Neutrophil (primary cell): ENCODE results near the gene OSGIN1.

Experiments
- H3K27ac ChIP-seq: fragments of 200-600 bp; sonication (generic); 2 replicates; pipeline ENCODE4 v1.5.1; 2016; ENCODE audit warnings: mild to moderate bottlenecking, moderate library complexity
- H3K27me3 ChIP-seq: fragments of 200-600 bp; sonication (generic); 2 replicates; pipeline ENCODE4 v1.6.0; 2016; ENCODE audit warnings: mild to moderate bottlenecking
- H3K36me3 ChIP-seq: fragments of 200-600 bp; sonication (generic); 2 replicates; pipeline ENCODE4 v1.5.1; 2017
- H3K4me1 ChIP-seq, 2 experiments: fragments of 200-600 bp in 1 of 2; sonication (generic) in 1 of 2; 1 replicate in 1 of 2; 2 replicates in 1 of 2; pipeline versions ENCODE4 v1.5.1 to v1.6.1; 2013 to 2016; ENCODE audit warnings: low read depth in 1 of 2, low read length in 1 of 2, mild to moderate bottlenecking in 1 of 2, moderate library complexity in 1 of 2; ENCODE audit not compliant: control insufficient read depth in 1 of 2, insufficient read depth in 1 of 2
- H3K4me3 ChIP-seq, 2 experiments: fragments of 200-600 bp in 1 of 2; sonication (generic) in 1 of 2; 1 replicate in 1 of 2; 2 replicates in 1 of 2; pipeline ENCODE4 v1.5.1; 2013 to 2016; ENCODE audit warnings: low read depth in 1 of 2, low read length in 1 of 2, mild to moderate bottlenecking in 1 of 2, moderate library complexity in 1 of 2
- H3K9me3 ChIP-seq: fragments of 200-600 bp; sonication (generic); 2 replicates; pipeline ENCODE4 v1.5.1; 2016
- CTCF ChIP-seq: fragments of 200-600 bp; sonication (generic); IDR thresholded peaks from 2 replicates; pipeline ENCODE4 v1.5.1; 2016; ENCODE audit warnings: antibody characterized with exemption

The OSGIN1 gene

GRCh38 chr16:83995754-83996153 lies 42.7 kb downstream of the OSGIN1 start:
- Histone ChIP-seq H3K4me1 (peaks cover 38 to 41% of the 10 kb centered on the region in 2 experiments), H3K9me3 (no peaks in the 10 kb centered on the region), H3K36me3 (no peaks in the 10 kb centered on the region), H3K27ac (peak overlapping the region; percentile 98), H3K27me3 (peaks cover 35% of the 10 kb centered on the region), H3K4me3 (peak overlapping the region; percentile 41 to 45)
- TF ChIP-seq CTCF = no peak

DNA sequence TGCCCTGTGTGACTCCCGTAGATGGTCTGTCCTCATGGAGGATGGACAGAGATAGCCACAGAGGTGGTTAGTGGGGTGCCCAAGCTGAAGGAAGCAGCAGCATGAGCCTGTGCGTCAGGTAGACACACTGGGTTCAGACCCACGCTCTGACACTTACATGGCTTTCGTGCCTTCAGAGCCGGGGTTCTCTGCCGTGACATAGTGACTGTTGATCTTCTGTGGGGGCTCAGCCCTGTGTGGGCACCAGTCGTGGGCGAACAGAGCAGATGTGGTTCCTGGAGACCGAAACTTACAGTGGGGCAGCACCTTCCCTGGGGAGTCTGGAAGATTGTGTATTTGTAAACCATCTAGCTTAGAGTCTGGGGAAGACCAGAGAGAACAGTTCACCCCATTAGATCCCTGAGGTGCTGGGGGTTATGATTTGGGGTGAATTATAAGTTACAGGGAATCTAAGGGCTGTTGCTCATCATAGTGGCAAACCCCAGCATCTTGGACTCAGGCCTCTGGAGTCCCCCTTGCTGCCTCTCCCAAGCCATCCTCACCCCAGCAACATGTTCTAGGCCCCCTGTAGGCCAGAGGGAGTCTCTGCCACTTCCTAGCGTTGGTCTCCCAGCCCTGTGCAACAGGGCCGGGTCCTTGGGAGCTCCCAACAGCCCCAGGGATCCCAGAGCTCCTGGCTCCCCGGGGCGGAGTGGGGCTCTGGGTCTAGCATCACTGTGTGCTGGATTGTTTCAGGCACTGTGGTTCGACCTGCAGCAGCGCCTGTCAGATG lies 43.6 kb downstream of the OSGIN1 start:
- H3K9me3 ChIP-seq = no peaks in the 10 kb centered on the region
- H3K4me1 ChIP-seq = peaks cover 38 to 41% of the 10 kb centered on the region in 2 experiments
- H3K27me3 ChIP-seq = peaks cover 42% of the 10 kb centered on the region
- H3K27ac ChIP-seq = peak overlapping the region; percentile 98
- peak overlapping the region in 1 of 2 experiments; percentile 45 for H3K4me3 ChIP-seq
- TF ChIP-seq CTCF = no peak
- no peaks in the 10 kb centered on the region for H3K36me3 ChIP-seq

GRCh38 chr16:83998091-83998490 lies 45.1 kb downstream of the OSGIN1 start:
- no peaks in the 10 kb centered on the region for H3K36me3 ChIP-seq
- H3K27me3 ChIP-seq = peaks cover 56% of the 10 kb centered on the region
- H3K4me3 ChIP-seq = no peak overlapping the region
- no peak overlapping the region for H3K27ac ChIP-seq
- no peaks in the 10 kb centered on the region for H3K9me3 ChIP-seq
- TF ChIP-seq CTCF = no peak
- H3K4me1 ChIP-seq = peaks cover 33% of the 10 kb centered on the region in 2 experiments

DNA sequence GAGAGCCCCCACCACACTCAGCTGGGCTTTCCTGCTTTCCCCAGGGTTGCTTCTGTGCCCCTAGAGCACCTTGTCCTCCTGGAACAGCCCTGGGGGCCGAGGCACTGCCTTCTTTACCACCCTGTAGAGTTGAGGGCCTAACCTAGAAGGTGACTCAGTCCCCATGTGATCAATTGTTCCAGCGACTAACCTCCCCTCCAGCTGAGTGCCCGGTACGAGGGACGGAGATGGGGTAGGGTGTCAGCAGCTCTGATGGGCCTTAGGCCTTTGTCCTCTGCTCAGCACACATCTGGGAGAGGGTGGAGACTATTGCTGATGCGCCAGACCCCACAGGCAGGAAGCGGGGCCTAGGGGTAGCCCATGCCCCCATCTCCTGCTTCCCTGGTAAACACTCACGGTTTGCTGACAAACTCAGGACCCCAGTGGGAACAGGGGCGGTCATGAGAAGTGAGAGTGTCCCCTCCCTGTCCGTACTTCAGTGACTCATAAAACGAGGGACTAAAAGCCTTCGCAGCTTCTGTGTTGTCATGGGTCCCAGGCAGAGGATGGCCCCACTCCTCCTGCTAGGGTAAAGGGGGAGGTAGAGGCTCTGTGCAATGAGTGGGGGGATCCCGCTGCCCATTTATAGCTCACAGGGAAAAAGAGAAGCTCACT lies 48.1 kb downstream of the OSGIN1 start:
- peaks cover 83% of the 10 kb centered on the region for H3K27me3 ChIP-seq

DNA sequence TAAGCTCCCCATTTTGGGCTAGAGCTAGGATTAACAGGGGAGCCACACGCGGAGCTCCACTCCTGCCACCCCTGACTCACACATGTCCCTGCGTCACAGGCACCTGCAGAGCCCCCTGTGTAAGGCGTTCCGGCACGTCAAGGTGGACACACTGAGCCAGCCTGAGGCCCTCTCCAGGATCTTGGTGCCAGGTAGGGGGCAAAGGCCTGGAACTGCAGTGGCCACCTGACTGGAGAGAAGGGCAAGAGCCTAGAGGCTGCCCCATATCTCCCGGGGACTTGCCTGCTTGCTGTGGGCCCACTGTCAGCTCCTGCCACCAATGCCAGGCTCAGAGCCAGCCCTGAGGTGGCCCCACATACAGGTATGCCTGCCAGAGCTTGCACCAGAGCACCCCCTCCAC lies 48.7 kb downstream of the OSGIN1 start:
- H3K27me3 ChIP-seq = peaks cover 83% of the 10 kb centered on the region
- H3K27ac ChIP-seq = no peak overlapping the region
- H3K36me3 ChIP-seq = no peaks in the 10 kb centered on the region
- no peak for TF ChIP-seq CTCF
- no peaks in the 10 kb centered on the region for H3K9me3 ChIP-seq
- no peaks in the 10 kb centered on the region for H3K4me1 ChIP-seq
- H3K4me3 ChIP-seq = no peak overlapping the region

More for the DNA sequence above, 48.1 kb downstream of the OSGIN1 start:
- Histone ChIP-seq H3K36me3 (no peaks in the 10 kb centered on the region), H3K4me1 (peaks cover 3% of the 10 kb centered on the region in 2 experiments), H3K9me3 (no peaks in the 10 kb centered on the region), H3K27ac (no peak overlapping the region), H3K4me3 (no peak overlapping the region)
- no peak for TF ChIP-seq CTCF
